GM12874 (cell line): ENCODE measurements around the gene MFSD6.

Experiments
- CTCF ChIP-seq: IDR thresholded peaks from 2 replicates; pipeline ENCODE4 v1.5.1; 2011; ENCODE audit warnings: low read depth, mild to moderate bottlenecking, control low read depth, low read length, moderate library complexity; ENCODE audit not compliant: insufficient read depth

The MFSD6 gene

GRCh38 chr2:190546734-190547133, 138.6 kb downstream of the MFSD6 start:
- TF ChIP-seq CTCF: no peak

GRCh38 chr2:190547886-190548285, 139.7 kb downstream of the MFSD6 start:
- TF ChIP-seq CTCF: no peak

- no peak for TF ChIP-seq CTCF
Observed at GRCh38 chr2:190550137-190550536, 142.0 kb downstream of the MFSD6 start.
